Thyroid gland (tissue), 4 donors: ENCODE data around the gene DLGAP1. TPM values are rescaled to one million over a fixed set of nuclear protein-coding genes. Genes with fewer than 3 reads are reported as not detected.
A peak's percentile ranks its signal among the peaks of the same experiment; 100 is the strongest.

Experiments used
- DNase-seq, 2 donors: peaks; one replicate each; pipeline ENCODE4 v3.0.0-alpha.2; 2019
- H3K27ac ChIP-seq, 3 donors: fragments of 200-600 bp; sonication (generic); 1 replicate in 2 of 3; 2 replicates in 1 of 3; pipeline ENCODE4 v1.5.1; 2016 to 2019; ENCODE audit warnings: mild to moderate bottlenecking in 1 of 3, moderate library complexity in 1 of 3
- H3K27me3 ChIP-seq: fragments of 200-600 bp; sonication (generic); one replicate; pipeline ENCODE4 v1.5.1; 2019
- H3K36me3 ChIP-seq, 2 donors: fragments of 200-600 bp; sonication (generic); one replicate each; pipeline ENCODE4 v1.5.1; 2016 to 2019
- H3K4me1 ChIP-seq, 2 donors: fragments of 200-600 bp; sonication (generic); one replicate each; pipeline ENCODE4 v1.5.1; 2017 to 2019
- H3K4me3 ChIP-seq, 3 donors: fragments of 200-600 bp; sonication (generic); replicated peaks in 1 of 3; 1 replicate in 2 of 3; 2 replicates in 1 of 3; pipeline ENCODE4 v1.5.1; 2016; ENCODE audit warnings: mild to moderate bottlenecking in 1 of 3
- H3K9me3 ChIP-seq: fragments of 200-600 bp; sonication (generic); one replicate; pipeline ENCODE4 v1.5.1; 2017
- POLR2A ChIP-seq, 2 donors: fragments of 450-650 bp; IDR thresholded peaks; one replicate each; pipeline ENCODE4 v1.6.1; 2017; ENCODE audit warnings: antibody characterized with exemption in 2 of 2, mild to moderate bottlenecking in 2 of 2, moderate library complexity in 1 of 2
- WGBS, 2 donors: methylation state at CpG; one replicate each; pipeline ENCODE4 v1.1.5; 2017; 5-methylcytosine and 5-hydroxymethylcytosine counted together
- intact Hi-C: fragments of 100-400 bp; cut with DNase I; formaldehyde crosslinking; loops from one replicate; pipeline ENCODE4 v1.15.1; 2023
- total RNA-seq, 4 donors: library from RNA; depleted of rRNA; stranded (reverse); fragments of >200 nt; gene quantifications; one replicate each; pipeline ENCODE4 v1.2.3, GENCODE V29; 2016
- TF ChIP-seq, protein P1 (sequence below), 6 experiments: fragments of 200-600 bp in 3 of 6; fragments of 450-650 bp in 3 of 6; sonication (generic) in 3 of 6; IDR thresholded peaks; one replicate each; pipeline ENCODE4 v1.5.1; 2016 to 2019; ENCODE audit warnings: antibody characterized with exemption in 6 of 6, mild to moderate bottlenecking in 2 of 6, inconsistent platforms in 1 of 6, moderate library complexity in 1 of 6

Gene DLGAP1
- total RNA-seq, 4 donors from 2014 or later, result 0.25 to 2.7 (median 0.77) TPM

DNA sequence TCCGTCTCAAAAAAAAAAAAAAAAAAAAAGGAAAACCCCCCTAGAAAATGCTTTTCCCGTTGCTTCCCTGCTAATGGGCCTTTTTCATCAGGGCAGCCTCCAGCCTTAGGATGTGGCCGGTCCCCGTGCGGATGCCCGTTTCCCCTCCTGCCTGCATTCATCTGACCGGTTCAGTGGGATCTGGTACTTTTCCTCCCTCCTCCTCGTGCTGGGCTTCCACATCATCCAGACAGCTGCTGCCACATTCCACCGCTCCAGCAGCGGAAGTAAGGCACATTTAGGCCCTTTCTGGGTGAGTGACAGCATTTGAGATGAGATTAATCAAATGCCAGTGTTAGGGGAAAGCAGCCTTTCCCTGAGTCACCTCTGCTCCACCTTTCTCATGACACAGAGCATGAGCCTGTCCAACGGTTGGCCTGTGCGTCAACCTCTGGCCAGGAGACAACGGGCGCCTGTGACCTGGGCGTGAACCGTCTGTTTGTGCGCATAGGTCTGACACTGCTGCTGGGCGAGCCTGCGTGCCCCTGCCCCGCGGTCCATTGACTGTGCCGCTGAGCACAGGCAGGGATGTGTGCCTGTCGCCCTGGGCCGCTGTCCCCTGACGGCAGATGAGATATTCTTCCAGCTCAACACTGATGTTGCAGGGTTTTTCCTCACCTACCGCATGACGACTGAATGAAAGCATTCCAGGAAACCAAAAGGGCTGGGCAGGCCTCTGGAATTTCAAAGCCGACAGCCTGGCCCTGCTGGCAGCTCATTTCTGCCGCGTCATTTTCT lies 831.1 kb downstream of the DLGAP1 start:
- Histone ChIP-seq H3K27me3 (no peaks in the 10 kb centered on the region), H3K36me3 (no peaks in the 10 kb centered on the region), H3K9me3 (no peaks in the 10 kb centered on the region), H3K4me3 (no peak overlapping the region), H3K27ac (peak overlapping the region; percentile 62 to 90 (median 83)), H3K4me1 (peaks cover 13 to 44% of the 10 kb centered on the region in 2 donors)
- 42 to 54% methylated on average over 15 to 27 of the region's 30 CpGs for WGBS, 2 donors
- intact Hi-C loops, result no loop called here
- DNase-seq, result peak; percentile 53 to 68
- TF ChIP-seq, protein P1, sequence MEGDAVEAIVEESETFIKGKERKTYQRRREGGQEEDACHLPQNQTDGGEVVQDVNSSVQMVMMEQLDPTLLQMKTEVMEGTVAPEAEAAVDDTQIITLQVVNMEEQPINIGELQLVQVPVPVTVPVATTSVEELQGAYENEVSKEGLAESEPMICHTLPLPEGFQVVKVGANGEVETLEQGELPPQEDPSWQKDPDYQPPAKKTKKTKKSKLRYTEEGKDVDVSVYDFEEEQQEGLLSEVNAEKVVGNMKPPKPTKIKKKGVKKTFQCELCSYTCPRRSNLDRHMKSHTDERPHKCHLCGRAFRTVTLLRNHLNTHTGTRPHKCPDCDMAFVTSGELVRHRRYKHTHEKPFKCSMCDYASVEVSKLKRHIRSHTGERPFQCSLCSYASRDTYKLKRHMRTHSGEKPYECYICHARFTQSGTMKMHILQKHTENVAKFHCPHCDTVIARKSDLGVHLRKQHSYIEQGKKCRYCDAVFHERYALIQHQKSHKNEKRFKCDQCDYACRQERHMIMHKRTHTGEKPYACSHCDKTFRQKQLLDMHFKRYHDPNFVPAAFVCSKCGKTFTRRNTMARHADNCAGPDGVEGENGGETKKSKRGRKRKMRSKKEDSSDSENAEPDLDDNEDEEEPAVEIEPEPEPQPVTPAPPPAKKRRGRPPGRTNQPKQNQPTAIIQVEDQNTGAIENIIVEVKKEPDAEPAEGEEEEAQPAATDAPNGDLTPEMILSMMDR (IDR thresholded peaks at IDR 0.05), result no peak
- peak in 1 of 2 donors; percentile 30 for TF ChIP-seq POLR2A (IDR thresholded peaks at IDR 0.05)

DNA sequence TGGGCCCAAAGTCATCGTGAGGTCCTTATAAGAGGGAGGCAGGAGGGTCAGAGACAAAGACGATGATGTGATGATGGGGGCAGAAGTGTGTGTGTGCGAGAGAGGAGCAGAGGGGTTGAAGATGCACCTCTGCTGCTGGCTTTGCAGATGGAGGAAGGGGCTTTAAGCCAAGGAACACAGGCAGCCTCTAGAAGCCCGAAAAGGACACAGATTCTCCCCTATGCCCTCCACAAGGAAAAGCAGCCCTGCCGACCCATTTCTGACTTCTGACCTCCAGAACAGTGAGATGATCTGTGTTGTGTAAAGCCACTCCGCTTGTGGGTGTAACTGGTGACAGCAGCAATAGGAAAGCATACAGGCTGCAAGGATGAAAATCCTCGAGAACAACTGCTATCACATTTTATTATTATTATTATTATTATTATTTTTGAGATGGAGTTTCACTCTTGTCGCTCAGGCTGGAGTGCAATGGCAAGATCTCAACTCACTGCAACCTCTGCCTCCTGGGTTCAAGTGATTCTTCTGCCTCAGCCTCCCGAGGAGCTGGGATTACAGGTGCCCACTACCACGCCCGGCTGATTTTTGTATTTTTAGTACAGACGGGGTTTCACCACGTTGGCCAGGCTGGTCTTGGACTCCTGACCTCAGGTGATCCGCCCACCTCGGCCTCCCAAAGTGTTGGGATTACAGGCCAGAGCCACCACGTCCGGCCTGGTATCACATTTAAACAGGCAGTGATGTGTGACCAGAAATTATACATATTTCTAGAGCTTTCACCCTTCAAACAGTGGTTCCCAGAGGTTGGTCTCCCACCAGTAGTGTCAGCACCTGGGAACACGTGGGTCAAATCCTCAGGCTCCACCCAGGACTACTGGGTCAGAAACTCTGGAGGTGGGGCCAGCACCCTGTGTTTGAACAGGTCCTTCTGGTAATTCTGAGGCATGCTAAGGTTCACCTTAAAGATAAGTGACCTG lies 834.7 kb downstream of the DLGAP1 start:
- TF ChIP-seq, protein P1 (IDR thresholded peaks at IDR 0.05), result no peak
- no peak for TF ChIP-seq POLR2A (IDR thresholded peaks at IDR 0.05)
- 82% methylated on average over 17 to 18 of the region's 18 CpGs for WGBS, 2 donors
- H3K4me3 ChIP-seq, result no peak overlapping the region
- H3K9me3 ChIP-seq, result no peaks in the 10 kb centered on the region
- H3K27ac ChIP-seq, result no peak overlapping the region
- H3K4me1 ChIP-seq, result peaks cover 13 to 44% of the 10 kb centered on the region in 2 donors
- no peaks in the 10 kb centered on the region for H3K27me3 ChIP-seq
- intact Hi-C loops, result no loop called here
- DNase-seq, result no peak
- no peaks in the 10 kb centered on the region for H3K36me3 ChIP-seq

DNA sequence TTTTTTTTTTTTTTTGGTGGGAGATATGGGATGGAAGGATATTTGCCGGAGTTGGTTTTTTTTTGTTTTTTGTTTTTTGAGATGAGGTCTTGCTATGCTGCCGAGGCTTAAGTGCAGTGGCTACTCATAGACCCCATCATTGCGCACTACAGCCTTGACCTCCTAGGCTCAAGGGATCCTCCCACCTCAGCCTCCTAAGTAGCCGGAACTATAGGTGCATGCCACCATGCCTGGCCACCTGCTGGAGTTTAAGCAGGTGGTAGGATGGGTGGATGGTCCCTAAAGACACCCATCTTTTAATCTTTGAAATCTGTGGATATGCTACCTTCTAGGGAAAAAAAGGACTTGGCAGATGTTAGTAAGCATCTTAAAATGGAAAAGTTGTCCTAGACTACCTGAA lies 835.4 kb downstream of the DLGAP1 start:
- intact Hi-C loops, result no loop called here
- DNase-seq, result no peak
- Histone ChIP-seq H3K4me1 (peaks cover 13 to 38% of the 10 kb centered on the region in 2 donors), H3K9me3 (no peaks in the 10 kb centered on the region), H3K4me3 (no peak overlapping the region), H3K36me3 (no peaks in the 10 kb centered on the region), H3K27ac (no peak overlapping the region), H3K27me3 (no peaks in the 10 kb centered on the region)
- WGBS, 2 donors, result 94 to 97% methylated on average over 4 of the region's 4 CpGs
- TF ChIP-seq POLR2A (IDR thresholded peaks at IDR 0.05), result no peak
- TF ChIP-seq, protein P1 (IDR thresholded peaks at IDR 0.05), result no peak

DNA sequence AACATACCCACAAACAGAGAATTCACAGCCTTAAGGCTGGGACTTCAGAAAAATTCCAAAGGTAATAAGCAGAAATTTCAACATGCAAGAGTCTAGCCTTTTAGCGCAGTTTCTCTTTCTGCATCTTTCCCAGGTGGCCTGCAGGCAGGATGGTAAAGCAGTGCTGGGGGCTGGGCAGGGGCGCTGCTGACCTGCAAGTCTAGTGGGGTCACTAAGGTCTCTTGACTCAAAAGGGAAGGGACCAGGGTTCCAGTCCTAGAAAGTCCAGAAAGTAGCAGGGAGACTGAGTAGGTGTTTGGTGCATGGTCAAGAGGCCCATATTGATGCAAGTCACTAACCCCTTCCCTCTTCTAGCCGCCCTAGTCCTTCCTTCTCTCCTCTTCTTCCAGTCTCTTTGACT lies 835.9 kb downstream of the DLGAP1 start:
- H3K27me3 ChIP-seq, result no peaks in the 10 kb centered on the region
- DNase-seq, result no peak
- no peaks in the 10 kb centered on the region for H3K36me3 ChIP-seq
- H3K4me1 ChIP-seq, result peaks cover 8 to 32% of the 10 kb centered on the region in 2 donors
- no peak overlapping the region for H3K4me3 ChIP-seq
- H3K9me3 ChIP-seq, result no peaks in the 10 kb centered on the region
- TF ChIP-seq, protein P1 (IDR thresholded peaks at IDR 0.05), result no peak
- no peak for TF ChIP-seq POLR2A (IDR thresholded peaks at IDR 0.05)
- H3K27ac ChIP-seq, result no peak overlapping the region
- 96 to 97% methylated on average over 3 of the region's 3 CpGs for WGBS, 2 donors
- intact Hi-C loops, result no loop called here
